Natural killer cell (primary cell): ENCODE results near the gene FAM89B. TPM values are rescaled to one million over a fixed set of nuclear protein-coding genes. Genes with fewer than 3 reads are reported as not detected.

Experiments
- ATAC-seq, 3 donors: fragments of 150-1000 bp in 2 of 3; fragments of 200-7000 bp in 1 of 3; cut with Tn5 transposase; 1 replicate in 1 of 3; 2 replicates in 2 of 3; pipeline ENCODE4 v1.10.0; 2021; ENCODE audit warnings: mild to moderate bottlenecking in 2 of 3, moderate library complexity in 2 of 3
- DNase-seq, 2 donors: peaks; one replicate each; pipeline versions ENCODE4 v3.0.0 to v3.0.0-alpha.2; 2013 to 2021; ENCODE audit warnings: mixed read lengths in 1 of 2
- H3K27ac ChIP-seq: one replicate; pipeline ENCODE4 v1.5.1; 2013; ENCODE audit warnings: mild to moderate bottlenecking, low read length
- H3K27me3 ChIP-seq: one replicate; pipeline ENCODE4 v1.6.1; 2013; ENCODE audit warnings: low read length; ENCODE audit not compliant: control insufficient read depth, insufficient read depth
- H3K36me3 ChIP-seq: one replicate; pipeline ENCODE4 v1.6.1; 2013; ENCODE audit warnings: low read length; ENCODE audit not compliant: control insufficient read depth, insufficient read depth
- H3K4me1 ChIP-seq: one replicate; pipeline ENCODE4 v1.6.1; 2013; ENCODE audit warnings: low read length; ENCODE audit not compliant: control insufficient read depth, insufficient read depth
- H3K4me3 ChIP-seq: one replicate; pipeline ENCODE4 v1.5.1; 2013; ENCODE audit warnings: low read length
- H3K9me3 ChIP-seq: one replicate; pipeline ENCODE4 v1.6.1; 2013; ENCODE audit warnings: low read length; ENCODE audit not compliant: control insufficient read depth, insufficient read depth
- H3K27ac Mint-ChIP-seq, 2 donors: one replicate each; pipeline ENCODE4 v1.8.0; 2022; ENCODE audit warnings: mild to moderate bottlenecking in 2 of 2, mixed read lengths in 2 of 2, moderate library complexity in 1 of 2
- H3K27me3 Mint-ChIP-seq, 2 donors: one replicate each; pipeline ENCODE4 v1.8.0; 2022; ENCODE audit warnings: low read depth in 2 of 2, mixed read lengths in 2 of 2
- H3K36me3 Mint-ChIP-seq: one replicate; pipeline ENCODE4 v1.8.0; 2022; ENCODE audit warnings: mixed read lengths
- H3K4me1 Mint-ChIP-seq, 2 donors: one replicate each; pipeline ENCODE4 v1.8.0; 2022; ENCODE audit warnings: mixed read lengths in 2 of 2
- H3K4me3 Mint-ChIP-seq: one replicate; pipeline ENCODE4 v1.8.0; 2022; ENCODE audit warnings: mild to moderate bottlenecking, moderate library complexity, mixed read lengths
- H3K9me3 Mint-ChIP-seq, 2 donors: one replicate each; pipeline ENCODE4 v1.8.0; 2022; ENCODE audit warnings: mixed read lengths in 2 of 2
- CTCF ChIP-seq: fragments of 200-600 bp; IDR thresholded peaks from one replicate; pipeline ENCODE4 v1.8.0; 2022; ENCODE audit warnings: antibody characterized with exemption
- WGBS: methylation state at CpG from one replicate; pipeline ENCODE4 v1.1.7; 2013; ENCODE audit warnings: missing lambda C conversion rate; ENCODE audit not compliant: insufficient coverage; 5-methylcytosine and 5-hydroxymethylcytosine counted together
- intact Hi-C: fragments of 100-400 bp; cut with micrococcal nuclease; formaldehyde crosslinking; loops from one replicate; pipeline ENCODE4 v1.14.2; 2022
- total RNA-seq, 4 donors: library from RNA; stranded (reverse); fragments of 120-200 nt in 1 of 4; gene quantifications; one replicate each; pipeline versions ENCODE4 v1.2.3 to v1.2.4, GENCODE V29; 2013 to 2022

The FAM89B gene
- total RNA-seq, 3 donors from 2014 or later (not counting 1 experiment from before 2014, with no cell fraction given): 41.4 to 52.4 (median 44.6) TPM

DNA sequence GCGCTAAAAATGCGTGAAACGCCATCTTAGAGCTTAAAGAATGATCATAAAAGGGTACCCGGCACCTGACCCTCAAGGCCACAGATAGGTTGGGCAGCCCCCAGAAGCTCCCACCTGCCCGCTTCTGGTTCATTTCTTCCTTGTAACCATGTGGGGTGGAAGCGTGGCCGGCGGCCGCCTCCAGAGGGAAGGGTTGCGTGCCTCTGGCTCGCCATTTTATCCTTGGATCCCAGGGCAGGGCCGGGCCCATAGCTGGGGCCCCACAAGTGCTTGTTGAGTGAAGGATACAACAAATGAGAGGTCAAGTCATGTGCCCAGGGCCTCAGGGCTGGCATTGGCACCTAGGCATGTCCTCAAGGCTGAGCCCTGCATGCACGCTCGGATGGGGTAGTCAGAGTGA lies 49.1 kb downstream of the FAM89B start:
- Histone ChIP-seq H3K27me3 (no peaks in the 10 kb centered on the region), H3K36me3 (peaks cover 83% of the 10 kb centered on the region), H3K27ac (no peak overlapping the region), H3K4me1 (peaks cover 21% of the 10 kb centered on the region), H3K4me3 (no peak overlapping the region), H3K9me3 (no peaks in the 10 kb centered on the region)
- Mint-ChIP-seq H3K4me1 (peaks cover 14 to 33% of the 10 kb centered on the region in 2 donors), H3K27ac (no peak overlapping the region), H3K9me3 (no peaks in the 10 kb centered on the region), H3K27me3 (no peaks in the 10 kb centered on the region), H3K4me3 (no peak overlapping the region), H3K36me3 (no peaks in the 10 kb centered on the region)
- WGBS: 98% methylated on average over 14 of the region's 14 CpGs
- no peak for DNase-seq
- TF ChIP-seq CTCF: no peak
- intact Hi-C loops: no loop called here
- no peak for ATAC-seq

DNA sequence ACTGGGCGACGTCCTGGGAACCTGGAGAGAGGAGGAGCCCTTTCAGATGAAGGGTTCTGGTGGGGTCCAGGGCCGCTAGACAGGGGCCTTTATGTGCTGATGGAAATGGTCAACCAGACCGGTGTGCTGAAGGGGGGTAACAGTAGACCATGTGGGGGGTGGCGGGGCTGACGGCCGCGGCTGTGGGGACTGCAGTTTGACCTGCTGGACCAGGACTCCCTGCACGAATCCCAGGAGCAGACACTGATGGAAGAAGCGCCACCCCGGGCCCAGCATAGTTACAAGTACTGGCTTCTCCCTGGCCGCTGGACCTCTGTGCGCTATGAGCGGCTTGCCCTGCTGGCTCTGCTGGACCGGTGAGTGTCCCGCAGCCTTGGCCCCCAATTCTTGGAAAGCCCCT lies 49.7 kb downstream of the FAM89B start:
- H3K9me3 ChIP-seq: no peaks in the 10 kb centered on the region
- Mint-ChIP-seq H3K4me3 (no peak overlapping the region), H3K27me3 (no peaks in the 10 kb centered on the region), H3K27ac (no peak overlapping the region), H3K36me3 (no peaks in the 10 kb centered on the region), H3K9me3 (no peaks in the 10 kb centered on the region), H3K4me1 (peaks cover 9 to 28% of the 10 kb centered on the region in 2 donors)
- H3K27me3 ChIP-seq: no peaks in the 10 kb centered on the region
- no peak for ATAC-seq
- no peak for TF ChIP-seq CTCF
- no peak for DNase-seq
- H3K27ac ChIP-seq: no peak overlapping the region
- intact Hi-C loops: no loop called here
- 98% methylated on average over 16 of the region's 16 CpGs for WGBS
- no peak overlapping the region for H3K4me3 ChIP-seq
- peaks cover 17% of the 10 kb centered on the region for H3K4me1 ChIP-seq
- peaks cover 87% of the 10 kb centered on the region for H3K36me3 ChIP-seq

DNA sequence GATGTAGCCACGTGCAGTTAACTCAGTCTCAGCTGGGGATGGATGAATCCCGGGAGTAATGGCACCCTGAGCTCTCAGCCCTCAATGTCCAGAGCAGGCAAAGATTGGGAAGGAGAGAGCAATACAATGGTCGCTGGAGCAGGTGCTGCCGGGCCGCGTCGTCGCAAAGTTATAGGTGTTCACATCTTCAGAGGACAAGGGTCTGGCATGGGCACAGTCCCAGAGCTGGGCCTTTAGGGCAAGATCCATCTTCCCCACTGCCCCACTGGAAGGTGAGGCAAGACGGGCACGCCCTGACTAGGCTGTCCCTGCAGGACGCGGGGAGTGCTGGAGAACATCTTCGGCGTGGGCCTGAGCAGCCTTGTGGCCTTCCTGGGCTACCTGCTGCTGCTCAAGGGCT lies 50.8 kb downstream of the FAM89B start:
- no peak overlapping the region for H3K27ac ChIP-seq
- peaks cover 87% of the 10 kb centered on the region for H3K36me3 ChIP-seq
- no peaks in the 10 kb centered on the region for H3K9me3 ChIP-seq
- DNase-seq: no peak
- peaks cover 10% of the 10 kb centered on the region for H3K4me1 ChIP-seq
- intact Hi-C loops: no loop called here
- H3K27ac Mint-ChIP-seq: no peak overlapping the region
- 96% methylated on average over 14 of the region's 14 CpGs for WGBS
- no peak overlapping the region for H3K4me3 ChIP-seq
- no peaks in the 10 kb centered on the region for H3K27me3 Mint-ChIP-seq
- H3K36me3 Mint-ChIP-seq: no peaks in the 10 kb centered on the region
- no peak for ATAC-seq
- H3K9me3 Mint-ChIP-seq: no peaks in the 10 kb centered on the region
- H3K4me3 Mint-ChIP-seq: no peak overlapping the region
- TF ChIP-seq CTCF: no peak
- H3K27me3 ChIP-seq: no peaks in the 10 kb centered on the region
- H3K4me1 Mint-ChIP-seq: peaks cover 7 to 27% of the 10 kb centered on the region in 2 donors

Other genes with a start within 250 kb of the FAM89B start
- 100 to 1,000 TPM in 1 of 3 donors, 10 to 100 TPM in 2; 69.6 to 102 (median 89.1) TPM for gene DPF2, start 238.7 kb upstream of the FAM89B start, total RNA-seq
- gene TIGD3, start 217.8 kb upstream of the FAM89B start, total RNA-seq: 1 to 10 TPM in 2 of 3 donors, under 1 TPM in 1; 0.70 to 2.2 (median 1.2) TPM
- gene SLC25A45, start 189.9 kb upstream of the FAM89B start, total RNA-seq: 10 to 100 TPM; 50.9 to 61.1 (median 61.0) TPM
- 10 to 100 TPM; 45.6 to 58.4 (median 57.7) TPM for gene FRMD8, start 185.9 kb upstream of the FAM89B start, total RNA-seq
- gene NEAT1, start 149.7 kb upstream of the FAM89B start, total RNA-seq: 1,000 to 10,000 TPM; 1,031 to 1,768 (median 1,493) TPM
- gene MALAT1, start 73.5 kb upstream of the FAM89B start, total RNA-seq: over 10,000 TPM; 32,911 to 36,726 (median 33,502) TPM
- gene SCYL1, start 47.5 kb upstream of the FAM89B start, total RNA-seq: 10 to 100 TPM; 61.7 to 79.9 (median 71.3) TPM
- gene LTBP3, start 14.2 kb upstream of the FAM89B start, total RNA-seq: 100 to 1,000 TPM; 121 to 155 (median 140) TPM
- 10 to 100 TPM; 40.9 to 64.1 (median 60.0) TPM for gene ZNRD2, start 2.1 kb upstream of the FAM89B start, total RNA-seq
- gene EHBP1L1, start 3.5 kb downstream of the FAM89B start, total RNA-seq: 100 to 1,000 TPM; 129 to 137 (median 135) TPM
- 10 to 100 TPM in 1 of 3 donors, 1 to 10 TPM in 2; 6.3 to 11.2 (median 7.1) TPM for gene KCNK7, start 23.3 kb downstream of the FAM89B start, total RNA-seq
- 10 to 100 TPM; 85.3 to 94.5 (median 94.0) TPM for gene MAP3K11, start 41.7 kb downstream of the FAM89B start, total RNA-seq
- 100 to 1,000 TPM; 101 to 105 (median 102) TPM for gene PCNX3, start 43.2 kb downstream of the FAM89B start, total RNA-seq
- 100 to 1,000 TPM; 520 to 776 (median 743) TPM for gene SIPA1, start 65.6 kb downstream of the FAM89B start, total RNA-seq
- gene RELA, start 90.4 kb downstream of the FAM89B start, total RNA-seq: 100 to 1,000 TPM; 319 to 380 (median 338) TPM
- gene KAT5, start 139.7 kb downstream of the FAM89B start, total RNA-seq: 100 to 1,000 TPM; 140 to 155 (median 146) TPM
- 10 to 100 TPM; 34.6 to 45.6 (median 38.5) TPM for gene RNASEH2C, start 148.3 kb downstream of the FAM89B start, total RNA-seq
- gene AP5B1, start 208.4 kb downstream of the FAM89B start, total RNA-seq: 10 to 100 TPM; 13.9 to 22.5 (median 21.3) TPM
- gene OVOL1, start 214.5 kb downstream of the FAM89B start, total RNA-seq: under 1 TPM in 2 of 3 donors, not detected in 1; 0.11 to 0.12 TPM